Spinal cord (tissue), 10 donors: Measurements from ENCODE around the gene ANKH. TPM values are rescaled to one million over a fixed set of nuclear protein-coding genes. Genes with fewer than 3 reads are reported as not detected.
"Not testable (repeated sequence)": the region's sequence is repeated elsewhere in the genome, so short reads cannot be mapped to it uniquely, and the experiment has no call there.

Experiments
- DNase-seq, 6 donors: peaks; one replicate each; pipeline versions ENCODE4 v3.0.0 to v3.0.0-alpha.2; 2013 to 2015; ENCODE audit warnings: low spot score in 6 of 6, low read depth in 4 of 6
- H3K27ac ChIP-seq: one replicate; pipeline ENCODE4 v1.5.1; 2013; ENCODE audit warnings: low read depth, low read length, control low read depth
- H3K27me3 ChIP-seq: one replicate; pipeline ENCODE4 v1.6.1; 2013; ENCODE audit warnings: low read length; ENCODE audit not compliant: control insufficient read depth, insufficient read depth
- H3K36me3 ChIP-seq: one replicate; pipeline ENCODE4 v1.6.1; 2013; ENCODE audit warnings: low read length; ENCODE audit not compliant: control insufficient read depth, insufficient read depth
- H3K4me1 ChIP-seq: one replicate; pipeline ENCODE4 v1.6.1; 2013; ENCODE audit warnings: low read length; ENCODE audit not compliant: control insufficient read depth, insufficient read depth
- H3K4me3 ChIP-seq: one replicate; pipeline ENCODE4 v1.5.1; 2013; ENCODE audit warnings: low read depth, low read length, control low read depth
- H3K9me3 ChIP-seq: one replicate; pipeline ENCODE4 v1.6.1; 2013; ENCODE audit warnings: low read length; ENCODE audit not compliant: control insufficient read depth, insufficient read depth
- WGBS: methylation state at CpG from one replicate; pipeline ENCODE4 v1.1.5; 2013; ENCODE audit warnings: missing lambda C conversion rate; ENCODE audit not compliant: insufficient coverage; 5-methylcytosine and 5-hydroxymethylcytosine counted together
- polyA plus RNA-seq, 2 donors: library from polyadenylated mRNA; unstranded; fragments of 120-200 nt; gene quantifications; one replicate each; pipeline ENCODE4 v1.2.1, GENCODE V29; 2013; ENCODE audit not compliant: insufficient read length in 2 of 2
- total RNA-seq, 2 donors: library from RNA; depleted of rRNA in 1 of 2; stranded (reverse); fragments of 120-200 nt in 1 of 2; fragments of >200 nt in 1 of 2; gene quantifications; one replicate each; pipeline versions ENCODE4 v1.2.3 to v1.2.4, GENCODE V29; 2013 to 2014
- donor health status: healthy.

Gene ANKH
- total and polyA plus RNA-seq, 4 donors, result 45.2 to 73.8 (median 59.6) TPM

DNA sequence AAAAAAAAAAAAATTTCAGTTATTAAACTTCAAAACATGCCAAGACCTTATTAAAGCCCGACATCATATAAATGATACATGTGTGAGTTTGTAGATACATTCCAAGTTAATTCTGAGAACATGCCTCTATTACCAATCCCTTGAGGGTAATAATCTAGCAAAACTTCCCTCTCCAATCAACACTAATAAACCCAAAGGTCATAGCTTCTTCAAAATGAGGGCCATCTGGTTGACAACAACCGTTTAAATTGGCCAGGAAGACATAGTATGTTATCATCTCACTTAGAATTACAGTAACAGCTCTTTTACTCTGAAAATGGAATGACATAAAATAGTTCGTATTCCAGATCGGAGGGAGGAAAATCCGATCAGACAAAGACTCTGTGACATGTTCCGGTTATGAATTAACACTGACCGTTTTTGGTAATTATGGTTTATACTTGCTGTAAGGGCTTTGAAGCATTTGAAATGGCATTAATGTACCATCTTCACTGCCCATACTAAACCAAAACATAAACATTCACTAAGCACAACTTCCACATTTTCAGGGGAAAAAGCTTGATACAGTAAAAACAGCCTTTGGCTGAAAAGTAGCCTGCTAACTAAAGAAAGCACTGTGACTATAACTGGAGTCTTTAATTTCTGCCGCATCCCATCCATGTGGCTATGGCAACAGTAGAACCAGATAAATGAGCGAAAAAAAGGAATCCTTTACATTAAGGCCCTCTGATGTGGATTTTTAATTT is 50.3 kb downstream of the ANKH start:
- DNase-seq, result peak in 2 of 6 donors; percentile 41 to 73
- H3K27ac ChIP-seq, result no peak overlapping the region
- no peak overlapping the region for H3K4me3 ChIP-seq

DNA sequence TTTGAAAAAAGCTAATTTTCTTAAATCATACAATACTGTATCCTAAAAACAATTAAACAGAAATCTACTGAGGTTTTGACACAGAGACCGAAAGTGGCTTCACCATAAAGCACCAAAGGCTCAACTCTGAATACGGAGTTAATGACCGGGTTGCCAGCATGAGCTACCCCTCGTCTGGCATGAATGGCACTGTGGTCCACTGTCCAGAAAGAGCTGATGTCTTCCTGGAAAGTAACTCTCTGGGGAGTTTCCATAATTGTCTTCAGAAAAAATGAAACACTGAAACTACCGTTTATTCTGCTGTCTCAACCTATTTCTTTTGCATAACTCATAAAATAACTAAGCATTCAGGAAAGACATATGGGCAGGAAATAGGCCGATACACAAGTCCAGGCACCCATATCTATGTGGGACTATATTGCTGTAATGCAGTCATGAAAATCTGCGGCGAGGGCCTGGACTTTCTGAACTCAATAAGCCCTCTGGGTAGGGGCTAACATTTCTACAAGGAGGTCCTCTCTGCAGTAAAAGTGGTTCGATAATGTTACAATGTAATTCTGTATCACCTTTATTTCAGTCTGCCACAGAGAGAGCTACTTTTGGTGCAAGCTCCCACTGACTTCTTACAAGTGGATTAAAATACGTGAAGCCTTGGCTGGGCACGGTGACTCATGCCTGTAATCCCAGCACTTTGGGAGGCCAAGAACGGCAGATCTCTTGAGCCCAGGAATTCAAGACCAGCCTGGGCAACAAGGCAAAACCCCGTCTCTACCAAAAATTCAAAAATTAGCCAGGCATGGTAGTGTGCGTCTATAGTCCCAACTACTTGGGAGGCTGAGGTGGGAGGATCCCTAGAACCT is 52.4 kb downstream of the ANKH start:
- 98% methylated on average over 7 of the region's 14 CpGs for WGBS
- DNase-seq, result no peak
- H3K27me3 ChIP-seq, result no peaks in the 10 kb centered on the region
- no peak overlapping the region for H3K4me3 ChIP-seq
- H3K9me3 ChIP-seq, result no peaks in the 10 kb centered on the region
- H3K27ac ChIP-seq, result no peak overlapping the region
- H3K36me3 ChIP-seq, result no peaks in the 10 kb centered on the region
- H3K4me1 ChIP-seq, result no peaks in the 10 kb centered on the region

More for the DNA sequence above, 50.3 kb downstream of the ANKH start:
- Histone ChIP-seq H3K9me3 (no peaks in the 10 kb centered on the region), H3K27me3 (no peaks in the 10 kb centered on the region), H3K4me1 (no peaks in the 10 kb centered on the region), H3K36me3 (no peaks in the 10 kb centered on the region)
- no CpG with 5 or more reads among the region's 9 CpGs for WGBS

DNA sequence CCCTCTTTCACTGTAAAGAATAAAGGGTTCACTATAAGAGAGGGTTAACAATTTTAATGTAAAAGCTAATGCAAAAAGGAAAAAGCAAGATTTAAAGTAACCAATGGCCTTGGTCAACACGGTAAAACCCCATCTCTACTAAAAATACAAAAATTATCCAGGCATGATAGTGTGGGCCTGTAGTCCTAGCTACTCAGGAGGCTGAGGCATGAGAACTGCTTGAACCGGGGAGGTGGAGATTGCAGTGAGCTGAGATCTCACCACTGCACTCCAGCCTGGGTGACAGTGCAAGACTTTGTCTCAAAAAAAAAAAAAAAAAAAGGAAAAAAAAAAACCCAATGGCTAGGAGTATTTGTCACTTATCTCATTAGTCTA is 53.8 kb downstream of the ANKH start:
- not testable (repeated sequence) for H3K27me3 ChIP-seq, H3K4me1 ChIP-seq, H3K9me3 ChIP-seq, DNase-seq, H3K27ac ChIP-seq, H3K4me3 ChIP-seq, H3K36me3 ChIP-seq
- WGBS, result no CpG with 5 or more reads among the region's 2 CpGs

DNA sequence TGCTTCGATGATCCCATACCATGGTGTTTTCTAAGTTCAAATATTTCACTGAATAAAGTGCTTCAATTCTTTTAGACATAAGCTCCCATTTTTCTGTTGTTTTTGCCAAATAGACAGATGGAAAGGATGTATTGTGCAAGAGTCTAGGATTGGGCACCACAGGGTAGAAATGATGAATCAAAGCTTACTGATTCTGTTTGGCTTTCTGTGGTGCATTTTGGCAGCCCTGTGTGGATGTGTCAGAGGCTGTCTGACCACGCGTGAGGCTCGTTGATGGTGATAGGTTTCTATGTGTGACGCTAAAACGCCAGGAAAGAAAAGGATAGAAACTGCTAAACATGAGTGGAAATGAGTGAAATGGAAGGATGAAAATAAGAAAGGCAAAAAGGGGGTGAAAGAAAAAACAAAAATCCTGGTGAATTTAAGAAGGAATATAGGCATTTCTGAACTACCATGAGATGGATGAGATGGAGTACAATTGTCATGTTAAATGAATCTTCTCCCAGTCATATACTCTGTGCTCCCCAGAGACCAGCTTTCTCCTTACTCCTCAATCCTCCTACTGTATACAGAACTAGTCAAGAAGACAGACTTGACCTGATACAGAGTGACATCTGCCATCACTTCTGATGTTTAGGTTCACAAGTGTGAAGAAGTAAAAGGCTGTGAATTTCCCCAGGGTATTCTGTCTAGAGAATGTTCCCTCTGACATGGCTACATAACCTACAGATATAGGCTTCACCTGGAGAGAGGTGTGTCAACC is 54.4 kb downstream of the ANKH start:
- H3K36me3 ChIP-seq, result no peaks in the 10 kb centered on the region
- 76% methylated on average over 5 of the region's 6 CpGs for WGBS
- H3K27me3 ChIP-seq, result no peaks in the 10 kb centered on the region
- H3K4me3 ChIP-seq, result no peak overlapping the region
- no peak overlapping the region for H3K27ac ChIP-seq
- peak in 1 of 6 donors; percentile 75 for DNase-seq
- no peaks in the 10 kb centered on the region for H3K9me3 ChIP-seq
- no peaks in the 10 kb centered on the region for H3K4me1 ChIP-seq

DNA sequence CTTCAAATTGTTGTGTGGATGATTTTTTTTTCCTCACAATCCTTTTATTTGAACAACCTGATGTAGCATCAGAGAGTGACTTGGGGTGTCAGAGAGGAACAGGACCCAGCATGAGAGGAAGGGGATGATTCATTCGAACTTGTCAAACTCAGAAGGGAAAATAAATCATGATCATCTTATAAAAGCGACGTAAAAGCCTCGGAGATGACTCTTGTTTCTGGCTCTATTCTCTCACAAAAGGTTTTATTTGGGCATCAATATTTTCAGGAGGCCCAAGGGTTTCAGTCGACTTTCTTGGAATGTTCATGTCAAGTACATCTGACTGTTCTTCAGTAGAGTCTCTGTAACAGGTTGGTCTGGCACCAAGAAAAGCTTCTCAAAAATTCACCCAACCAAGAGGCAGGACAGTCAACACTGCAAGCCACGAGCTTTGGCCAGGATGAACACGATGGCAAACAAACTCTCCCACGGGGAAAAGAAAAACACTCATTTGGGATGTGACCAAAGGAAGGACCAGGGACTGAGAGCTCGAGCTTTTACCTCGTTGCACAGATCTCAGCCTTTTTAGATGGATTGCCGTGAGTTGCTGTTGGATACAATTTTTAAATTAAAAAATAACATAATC is 55.1 kb downstream of the ANKH start:
- Histone ChIP-seq H3K4me1 (no peaks in the 10 kb centered on the region), H3K9me3 (no peaks in the 10 kb centered on the region), H3K36me3 (no peaks in the 10 kb centered on the region), H3K4me3 (no peak overlapping the region), H3K27ac (no peak overlapping the region), H3K27me3 (no peaks in the 10 kb centered on the region)
- DNase-seq, result no peak
- 77% methylated on average over 5 of the region's 11 CpGs for WGBS

DNA sequence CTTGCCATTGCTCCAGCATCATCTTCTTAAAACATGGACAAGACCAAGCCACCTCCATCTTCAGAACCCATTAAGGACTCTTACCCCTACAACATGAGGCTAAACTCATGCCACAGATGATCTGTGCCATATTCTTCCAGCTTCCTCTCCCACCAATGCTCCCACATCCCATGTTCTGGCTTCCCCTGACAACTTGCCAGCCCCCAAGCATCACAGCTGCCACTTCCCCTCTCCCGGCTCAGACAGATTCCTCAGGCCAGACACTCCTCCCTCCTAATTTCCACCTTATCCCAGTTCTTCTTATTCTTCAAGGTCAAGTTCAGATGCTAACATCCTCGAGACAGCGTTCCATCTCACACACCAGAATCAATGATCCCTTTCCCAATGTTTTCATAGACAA is 57.8 kb downstream of the ANKH start:
- no peak for DNase-seq
- H3K27ac ChIP-seq, result no peak overlapping the region
- no peaks in the 10 kb centered on the region for H3K27me3 ChIP-seq
- 90% methylated on average over 3 of the region's 3 CpGs for WGBS
- peaks cover 3% of the 10 kb centered on the region for H3K4me1 ChIP-seq
- no peaks in the 10 kb centered on the region for H3K36me3 ChIP-seq
- no peaks in the 10 kb centered on the region for H3K9me3 ChIP-seq
- no peak overlapping the region for H3K4me3 ChIP-seq

DNA sequence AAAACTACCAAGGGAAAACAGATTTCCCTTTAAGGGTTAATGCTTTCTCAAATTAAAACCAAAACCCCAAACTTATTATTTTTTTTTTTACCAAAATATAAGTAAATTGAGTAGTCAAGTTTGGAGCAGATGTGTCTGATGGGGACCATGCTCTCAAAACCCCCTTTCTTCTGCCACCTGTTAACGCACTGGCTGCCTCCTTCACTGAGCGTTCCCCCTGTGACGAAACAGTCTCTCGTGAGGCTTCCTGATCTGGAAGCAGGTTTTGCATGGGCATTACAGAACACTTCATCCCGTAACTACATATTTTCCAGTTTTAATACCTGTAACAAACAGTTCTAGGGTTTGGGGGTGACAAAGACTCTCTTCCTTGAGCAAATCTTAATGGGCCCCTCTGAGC is 59.4 kb downstream of the ANKH start:
- no peaks in the 10 kb centered on the region for H3K27me3 ChIP-seq
- no peak overlapping the region for H3K4me3 ChIP-seq
- peaks cover 3% of the 10 kb centered on the region for H3K4me1 ChIP-seq
- DNase-seq, result no peak
- H3K36me3 ChIP-seq, result no peaks in the 10 kb centered on the region
- WGBS, result 85% methylated on average over 5 of the region's 5 CpGs
- H3K9me3 ChIP-seq, result no peaks in the 10 kb centered on the region
- H3K27ac ChIP-seq, result no peak overlapping the region

DNA sequence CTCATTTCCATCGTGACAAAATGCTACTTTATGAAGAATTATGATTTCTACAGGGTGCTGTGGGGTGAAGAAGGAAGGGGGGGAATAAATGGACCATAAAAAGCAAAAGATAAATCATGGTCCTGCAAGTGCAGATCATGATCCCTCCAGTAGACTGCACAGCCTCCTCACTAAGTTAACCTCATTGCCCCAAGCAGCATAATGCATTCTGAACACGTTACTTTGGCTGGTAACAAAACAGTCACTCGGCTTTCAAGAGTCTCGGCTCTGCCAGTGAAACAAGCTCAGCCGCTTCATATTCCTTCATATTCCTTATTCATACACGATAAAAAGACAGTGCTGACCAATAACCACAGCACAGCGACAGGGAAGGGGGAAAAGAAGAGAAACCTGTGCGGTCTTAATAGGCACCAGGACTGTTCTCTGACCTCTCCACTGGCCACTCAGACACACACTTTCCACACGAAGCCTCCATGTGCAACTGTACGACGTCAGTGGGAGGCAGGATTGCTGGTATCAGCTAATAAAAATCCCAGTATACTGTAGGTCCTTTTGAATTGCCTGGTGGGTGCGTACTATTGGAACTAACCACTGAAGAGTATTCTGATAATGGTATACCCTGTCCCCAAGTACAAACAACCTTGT is 60.5 kb downstream of the ANKH start:
- Histone ChIP-seq H3K27me3 (no peaks in the 10 kb centered on the region), H3K4me3 (no peak overlapping the region), H3K9me3 (no peaks in the 10 kb centered on the region), H3K27ac (no peak overlapping the region), H3K36me3 (no peaks in the 10 kb centered on the region), H3K4me1 (peaks cover 3% of the 10 kb centered on the region)
- WGBS, result 65% methylated on average over 4 of the region's 12 CpGs
- peak in 1 of 6 donors; percentile 58 for DNase-seq

DNA sequence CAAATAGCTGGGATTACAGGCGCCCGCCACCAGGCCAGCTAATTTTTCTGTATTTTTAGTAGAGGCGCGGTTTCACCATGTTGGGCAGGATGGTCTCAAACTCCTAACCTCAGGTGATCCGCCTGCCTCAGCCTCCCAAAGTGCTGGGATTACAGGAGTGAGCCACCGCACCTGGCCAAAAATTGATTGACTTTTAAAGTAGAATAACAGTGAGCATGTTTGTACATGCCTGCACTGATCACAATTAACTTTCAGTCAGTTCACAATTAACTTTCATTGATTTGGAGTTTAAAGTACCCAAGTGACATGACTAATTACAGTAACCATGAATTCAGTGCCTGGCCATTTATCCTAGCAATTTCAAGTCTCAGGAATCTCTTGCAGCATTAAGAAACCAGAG is 61.3 kb downstream of the ANKH start:
- H3K27me3 ChIP-seq, result no peaks in the 10 kb centered on the region
- 90% methylated on average over 4 of the region's 6 CpGs for WGBS
- H3K36me3 ChIP-seq, result no peaks in the 10 kb centered on the region
- no peak for DNase-seq
- H3K4me1 ChIP-seq, result peaks cover 3% of the 10 kb centered on the region
- no peak overlapping the region for H3K27ac ChIP-seq
- H3K9me3 ChIP-seq, result no peaks in the 10 kb centered on the region
- H3K4me3 ChIP-seq, result no peak overlapping the region
